HEK293 (cell line): ENCODE data around the gene SMIM29.

Experiments
- BCL11B ChIP-seq: fragments of 450-650 bp; formaldehyde crosslinking; IDR thresholded peaks from 2 replicates; pipeline ENCODE4 v1.5.1; 2016; ENCODE audit warnings: low read depth, missing biosample characterization, missing genetic modification characterization
- KLF16 ChIP-seq: fragments of 450-650 bp; formaldehyde crosslinking; IDR thresholded peaks from 2 replicates; pipeline ENCODE4 v1.5.1; 2017; ENCODE audit warnings: missing biosample characterization, missing genetic modification characterization
- SP2 ChIP-seq: fragments of 450-650 bp; formaldehyde crosslinking; IDR thresholded peaks from 2 replicates; pipeline ENCODE4 v1.5.1; 2016; ENCODE audit warnings: missing biosample characterization, missing genetic modification characterization
- SP7 ChIP-seq: fragments of 450-650 bp; formaldehyde crosslinking; IDR thresholded peaks from 2 replicates; pipeline ENCODE4 v1.5.1; 2016; ENCODE audit warnings: missing biosample characterization, missing genetic modification characterization
- ZFP3 ChIP-seq: fragments of 450-650 bp; formaldehyde crosslinking; IDR thresholded peaks from 2 replicates; pipeline ENCODE4 v1.5.1; 2016; ENCODE audit warnings: low read depth, missing biosample characterization, missing genetic modification characterization
- ZFP37 ChIP-seq: fragments of 450-650 bp; formaldehyde crosslinking; IDR thresholded peaks from 2 replicates; pipeline ENCODE4 v1.5.1; 2016; ENCODE audit warnings: missing biosample characterization, missing genetic modification characterization
- ZNF146 ChIP-seq: fragments of 450-650 bp; formaldehyde crosslinking; IDR thresholded peaks from 2 replicates; pipeline ENCODE4 v1.5.1; 2016; ENCODE audit warnings: missing biosample characterization, missing genetic modification characterization
- TF ChIP-seq, protein P1 (sequence below): fragments of 450-650 bp; formaldehyde crosslinking; IDR thresholded peaks from 2 replicates; pipeline ENCODE4 v1.5.1; 2016; ENCODE audit warnings: missing biosample characterization, missing genetic modification characterization
- TF ChIP-seq, protein P2 (sequence below): fragments of 450-650 bp; formaldehyde crosslinking; IDR thresholded peaks from 2 replicates; pipeline ENCODE4 v1.5.1; 2016; ENCODE audit warnings: missing biosample characterization, missing genetic modification characterization
- TF ChIP-seq, protein P3 (sequence below): fragments of 450-650 bp; formaldehyde crosslinking; IDR thresholded peaks from 2 replicates; pipeline ENCODE4 v1.5.1; 2016; ENCODE audit warnings: missing biosample characterization, missing genetic modification characterization

DNA sequence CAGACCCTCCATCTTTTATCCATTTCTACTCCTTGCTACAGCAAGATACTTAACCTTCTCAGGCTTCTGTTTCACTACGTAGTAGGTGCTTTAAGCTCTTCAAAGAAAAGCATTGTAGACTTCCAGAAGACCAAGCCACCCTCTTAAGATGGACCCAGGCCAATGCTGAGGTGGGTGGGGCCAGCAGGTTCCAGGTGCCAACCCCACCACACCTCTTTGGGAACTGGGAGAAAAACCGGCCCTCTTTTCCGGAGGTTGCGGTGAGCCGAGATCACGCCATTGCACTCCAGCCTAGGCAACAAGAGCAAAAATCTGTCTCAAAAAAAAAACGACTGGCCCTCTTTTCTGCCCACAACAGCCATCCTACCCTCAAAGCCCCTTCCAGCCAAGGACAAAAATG lies 22.7 kb downstream of the SMIM29 start:
- TF ChIP-seq ZNF146 (tag by site-specific recombination) = no peak
- TF ChIP-seq ZFP3 (tag by site-specific recombination) = no peak
- no peak for TF ChIP-seq SP7 (tag by site-specific recombination)
- no peak for TF ChIP-seq BCL11B (tag by site-specific recombination)
- TF ChIP-seq ZFP37 = no peak
- no peak for TF ChIP-seq KLF16 (tag by site-specific recombination)
- TF ChIP-seq, protein P1, sequence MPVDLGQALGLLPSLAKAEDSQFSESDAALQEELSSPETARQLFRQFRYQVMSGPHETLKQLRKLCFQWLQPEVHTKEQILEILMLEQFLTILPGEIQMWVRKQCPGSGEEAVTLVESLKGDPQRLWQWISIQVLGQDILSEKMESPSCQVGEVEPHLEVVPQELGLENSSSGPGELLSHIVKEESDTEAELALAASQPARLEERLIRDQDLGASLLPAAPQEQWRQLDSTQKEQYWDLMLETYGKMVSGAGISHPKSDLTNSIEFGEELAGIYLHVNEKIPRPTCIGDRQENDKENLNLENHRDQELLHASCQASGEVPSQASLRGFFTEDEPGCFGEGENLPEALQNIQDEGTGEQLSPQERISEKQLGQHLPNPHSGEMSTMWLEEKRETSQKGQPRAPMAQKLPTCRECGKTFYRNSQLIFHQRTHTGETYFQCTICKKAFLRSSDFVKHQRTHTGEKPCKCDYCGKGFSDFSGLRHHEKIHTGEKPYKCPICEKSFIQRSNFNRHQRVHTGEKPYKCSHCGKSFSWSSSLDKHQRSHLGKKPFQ (tag by site-specific recombination) = no peak
- TF ChIP-seq, protein P2, sequence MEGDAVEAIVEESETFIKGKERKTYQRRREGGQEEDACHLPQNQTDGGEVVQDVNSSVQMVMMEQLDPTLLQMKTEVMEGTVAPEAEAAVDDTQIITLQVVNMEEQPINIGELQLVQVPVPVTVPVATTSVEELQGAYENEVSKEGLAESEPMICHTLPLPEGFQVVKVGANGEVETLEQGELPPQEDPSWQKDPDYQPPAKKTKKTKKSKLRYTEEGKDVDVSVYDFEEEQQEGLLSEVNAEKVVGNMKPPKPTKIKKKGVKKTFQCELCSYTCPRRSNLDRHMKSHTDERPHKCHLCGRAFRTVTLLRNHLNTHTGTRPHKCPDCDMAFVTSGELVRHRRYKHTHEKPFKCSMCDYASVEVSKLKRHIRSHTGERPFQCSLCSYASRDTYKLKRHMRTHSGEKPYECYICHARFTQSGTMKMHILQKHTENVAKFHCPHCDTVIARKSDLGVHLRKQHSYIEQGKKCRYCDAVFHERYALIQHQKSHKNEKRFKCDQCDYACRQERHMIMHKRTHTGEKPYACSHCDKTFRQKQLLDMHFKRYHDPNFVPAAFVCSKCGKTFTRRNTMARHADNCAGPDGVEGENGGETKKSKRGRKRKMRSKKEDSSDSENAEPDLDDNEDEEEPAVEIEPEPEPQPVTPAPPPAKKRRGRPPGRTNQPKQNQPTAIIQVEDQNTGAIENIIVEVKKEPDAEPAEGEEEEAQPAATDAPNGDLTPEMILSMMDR (tag by site-specific recombination) = no peak
- TF ChIP-seq SP2 (tag by site-specific recombination) = no peak
- TF ChIP-seq, protein P3, sequence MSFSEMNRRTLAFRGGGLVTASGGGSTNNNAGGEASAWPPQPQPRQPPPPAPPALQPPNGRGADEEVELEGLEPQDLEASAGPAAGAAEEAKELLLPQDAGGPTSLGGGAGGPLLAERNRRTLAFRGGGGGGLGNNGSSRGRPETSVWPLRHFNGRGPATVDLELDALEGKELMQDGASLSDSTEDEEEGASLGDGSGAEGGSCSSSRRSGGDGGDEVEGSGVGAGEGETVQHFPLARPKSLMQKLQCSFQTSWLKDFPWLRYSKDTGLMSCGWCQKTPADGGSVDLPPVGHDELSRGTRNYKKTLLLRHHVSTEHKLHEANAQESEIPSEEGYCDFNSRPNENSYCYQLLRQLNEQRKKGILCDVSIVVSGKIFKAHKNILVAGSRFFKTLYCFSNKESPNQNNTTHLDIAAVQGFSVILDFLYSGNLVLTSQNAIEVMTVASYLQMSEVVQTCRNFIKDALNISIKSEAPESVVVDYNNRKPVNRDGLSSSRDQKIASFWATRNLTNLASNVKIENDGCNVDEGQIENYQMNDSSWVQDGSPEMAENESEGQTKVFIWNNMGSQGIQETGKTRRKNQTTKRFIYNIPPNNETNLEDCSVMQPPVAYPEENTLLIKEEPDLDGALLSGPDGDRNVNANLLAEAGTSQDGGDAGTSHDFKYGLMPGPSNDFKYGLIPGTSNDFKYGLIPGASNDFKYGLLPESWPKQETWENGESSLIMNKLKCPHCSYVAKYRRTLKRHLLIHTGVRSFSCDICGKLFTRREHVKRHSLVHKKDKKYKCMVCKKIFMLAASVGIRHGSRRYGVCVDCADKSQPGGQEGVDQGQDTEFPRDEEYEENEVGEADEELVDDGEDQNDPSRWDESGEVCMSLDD (tag by site-specific recombination) = no peak
